SK-N-SH treated with all-trans-retinoic acid at 6 μM for 48 hours (cell line): ENCODE measurements around the gene TLN1.

Experiments
- ATAC-seq: fragments of 200-7000 bp; cut with Tn5 transposase; 3 replicates; pipeline ENCODE4 v1.9.1; 2020; ENCODE audit warnings: mild to moderate bottlenecking, moderate library complexity
- ARNTL ChIP-seq: fragments of 450-650 bp; formaldehyde crosslinking; IDR thresholded peaks from 2 replicates; pipeline ENCODE4 v1.5.0; 2020; ENCODE audit warnings: low read depth, mild to moderate bottlenecking, moderate library complexity, borderline replicate concordance
- BACH2 ChIP-seq: fragments of 250-450 bp; sonication (Bioruptor Pico); IDR thresholded peaks from 2 replicates; pipeline ENCODE4 v1.9.0; 2021; ENCODE audit warnings: mild to moderate bottlenecking, borderline replicate concordance
- CSDC2 ChIP-seq: fragments of 250-450 bp; sonication (Bioruptor Pico); IDR thresholded peaks from 2 replicates; pipeline ENCODE4 v1.5.0; 2020; ENCODE audit warnings: mild to moderate bottlenecking, moderate library complexity
- ESRRG ChIP-seq: fragments of 250-450 bp; sonication (Bioruptor Pico); IDR thresholded peaks from 2 replicates; pipeline ENCODE4 v1.6.1; 2021; ENCODE audit warnings: mild to moderate bottlenecking
- GLIS3 ChIP-seq: fragments of 250-450 bp; sonication (Bioruptor Pico); IDR thresholded peaks from 2 replicates; pipeline ENCODE4 v1.5.0; 2020; ENCODE audit warnings: mild to moderate bottlenecking, moderate library complexity
- ISL1 ChIP-seq: fragments of 250-450 bp; sonication (Bioruptor Pico); IDR thresholded peaks from 2 replicates; pipeline ENCODE4 v2.1.2; 2022; ENCODE audit warnings: mild to moderate bottlenecking, moderate library complexity
- OSR1 ChIP-seq: fragments of 250-450 bp; sonication (Bioruptor Pico); IDR thresholded peaks from 2 replicates; pipeline ENCODE4 v1.8.0; 2022; ENCODE audit warnings: moderate library complexity, mild to moderate bottlenecking, inconsistent platforms
- PPARA ChIP-seq: fragments of 250-450 bp; sonication (Bioruptor Pico); IDR thresholded peaks from 2 replicates; pipeline ENCODE4 v1.5.0; 2020; ENCODE audit warnings: mild to moderate bottlenecking, borderline replicate concordance
- RARB ChIP-seq: fragments of 250-450 bp; sonication (Bioruptor Pico); IDR thresholded peaks from 2 replicates; pipeline ENCODE4 v1.8.0; 2021; ENCODE audit warnings: mild to moderate bottlenecking, moderate library complexity
- SNAI2 ChIP-seq: fragments of 250-450 bp; sonication (Bioruptor Pico); IDR thresholded peaks from 2 replicates; pipeline ENCODE4 v1.5.0; 2020; ENCODE audit warnings: mild to moderate bottlenecking, moderate library complexity
- TCF4 ChIP-seq: fragments of 250-450 bp; sonication (Bioruptor Pico); IDR thresholded peaks from 2 replicates; pipeline ENCODE4 v1.8.0; 2021; ENCODE audit warnings: mild to moderate bottlenecking, moderate library complexity, borderline replicate concordance
- TOX ChIP-seq: fragments of 250-450 bp; sonication (Bioruptor Pico); IDR thresholded peaks from 2 replicates; pipeline ENCODE4 v1.8.0; 2021; ENCODE audit warnings: mild to moderate bottlenecking, moderate library complexity, borderline replicate concordance
- ZC3H10 ChIP-seq: fragments of 250-450 bp; sonication (Bioruptor Pico); IDR thresholded peaks from 2 replicates; pipeline ENCODE4 v1.5.1; 2021; ENCODE audit warnings: mild to moderate bottlenecking, moderate library complexity
- ZFP3 ChIP-seq: fragments of 250-450 bp; sonication (Bioruptor Pico); IDR thresholded peaks from 2 replicates; pipeline ENCODE4 v1.5.0; 2020; ENCODE audit warnings: mild to moderate bottlenecking, moderate library complexity
- ZNF565 ChIP-seq: fragments of 450-650 bp; formaldehyde crosslinking; conservative IDR thresholded peaks from 2 replicates; pipeline ENCODE4 v1.5.0; 2020; ENCODE audit warnings: low read depth, mild to moderate bottlenecking, moderate library complexity
- ZNF8 ChIP-seq: fragments of 450-650 bp; formaldehyde crosslinking; IDR thresholded peaks from 2 replicates; pipeline ENCODE4 v1.5.0; 2020; ENCODE audit warnings: mild to moderate bottlenecking, moderate library complexity
- TF ChIP-seq, protein P1 (sequence below): fragments of 250-450 bp; sonication (Bioruptor Pico); IDR thresholded peaks from 2 replicates; pipeline ENCODE4 v1.5.0; 2020; ENCODE audit warnings: mild to moderate bottlenecking, moderate library complexity
- TF ChIP-seq, protein P2 (sequence below): fragments of 250-450 bp; sonication (Bioruptor Pico); IDR thresholded peaks from 2 replicates; pipeline ENCODE4 v1.8.0; 2021; ENCODE audit warnings: low read depth, mild to moderate bottlenecking, moderate library complexity, borderline replicate concordance
- TF ChIP-seq, protein P3 (sequence below): fragments of 250-450 bp; sonication (Bioruptor Pico); IDR thresholded peaks from 2 replicates; pipeline ENCODE4 v1.5.1; 2021; ENCODE audit warnings: mild to moderate bottlenecking, moderate library complexity
- TF ChIP-seq, protein P4 (sequence below): fragments of 250-450 bp; sonication (Bioruptor Pico); IDR thresholded peaks from 2 replicates; pipeline ENCODE4 v1.8.0; 2020; ENCODE audit warnings: mild to moderate bottlenecking, moderate library complexity, borderline replicate concordance

The TLN1 gene

DNA sequence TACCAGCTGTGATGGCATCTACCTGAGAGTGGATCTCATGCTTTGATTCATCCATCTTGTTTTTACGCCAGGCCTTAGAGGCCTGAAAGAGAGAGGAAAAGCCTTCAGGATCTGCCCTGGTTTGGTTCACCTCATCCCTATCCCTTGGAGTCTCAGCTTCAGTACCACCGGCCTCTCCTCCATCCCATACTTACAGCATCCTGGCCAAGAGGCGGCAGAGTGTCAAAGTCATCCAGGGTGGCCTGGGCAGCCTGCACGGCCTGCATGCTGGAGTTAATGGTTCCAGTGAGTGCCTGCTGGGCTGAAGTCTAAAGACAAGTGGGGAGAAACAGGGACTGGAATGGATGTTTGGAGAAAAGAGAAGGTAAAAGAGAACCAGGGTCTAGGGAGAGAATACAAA, 12.4 kb downstream of the TLN1 start:
- no peak for ATAC-seq
- TF ChIP-seq RARB (CRISPR knock-in tag) (no peak), ARNTL (CRISPR knock-in tag) (no peak), ZNF565 (no peak), GLIS3 (CRISPR knock-in tag) (no peak), ZC3H10 (CRISPR knock-in tag) (no peak), BACH2 (CRISPR knock-in tag) (no peak), ESRRG (CRISPR knock-in tag) (no peak), ISL1 (no peak), ZFP3 (no peak)
- TF ChIP-seq, protein P1, sequence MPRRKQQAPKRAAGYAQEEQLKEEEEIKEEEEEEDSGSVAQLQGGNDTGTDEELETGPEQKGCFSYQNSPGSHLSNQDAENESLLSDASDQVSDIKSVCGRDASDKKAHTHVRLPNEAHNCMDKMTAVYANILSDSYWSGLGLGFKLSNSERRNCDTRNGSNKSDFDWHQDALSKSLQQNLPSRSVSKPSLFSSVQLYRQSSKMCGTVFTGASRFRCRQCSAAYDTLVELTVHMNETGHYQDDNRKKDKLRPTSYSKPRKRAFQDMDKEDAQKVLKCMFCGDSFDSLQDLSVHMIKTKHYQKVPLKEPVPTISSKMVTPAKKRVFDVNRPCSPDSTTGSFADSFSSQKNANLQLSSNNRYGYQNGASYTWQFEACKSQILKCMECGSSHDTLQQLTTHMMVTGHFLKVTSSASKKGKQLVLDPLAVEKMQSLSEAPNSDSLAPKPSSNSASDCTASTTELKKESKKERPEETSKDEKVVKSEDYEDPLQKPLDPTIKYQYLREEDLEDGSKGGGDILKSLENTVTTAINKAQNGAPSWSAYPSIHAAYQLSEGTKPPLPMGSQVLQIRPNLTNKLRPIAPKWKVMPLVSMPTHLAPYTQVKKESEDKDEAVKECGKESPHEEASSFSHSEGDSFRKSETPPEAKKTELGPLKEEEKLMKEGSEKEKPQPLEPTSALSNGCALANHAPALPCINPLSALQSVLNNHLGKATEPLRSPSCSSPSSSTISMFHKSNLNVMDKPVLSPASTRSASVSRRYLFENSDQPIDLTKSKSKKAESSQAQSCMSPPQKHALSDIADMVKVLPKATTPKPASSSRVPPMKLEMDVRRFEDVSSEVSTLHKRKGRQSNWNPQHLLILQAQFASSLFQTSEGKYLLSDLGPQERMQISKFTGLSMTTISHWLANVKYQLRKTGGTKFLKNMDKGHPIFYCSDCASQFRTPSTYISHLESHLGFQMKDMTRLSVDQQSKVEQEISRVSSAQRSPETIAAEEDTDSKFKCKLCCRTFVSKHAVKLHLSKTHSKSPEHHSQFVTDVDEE (CRISPR knock-in tag): no peak
- TF ChIP-seq, protein P2, sequence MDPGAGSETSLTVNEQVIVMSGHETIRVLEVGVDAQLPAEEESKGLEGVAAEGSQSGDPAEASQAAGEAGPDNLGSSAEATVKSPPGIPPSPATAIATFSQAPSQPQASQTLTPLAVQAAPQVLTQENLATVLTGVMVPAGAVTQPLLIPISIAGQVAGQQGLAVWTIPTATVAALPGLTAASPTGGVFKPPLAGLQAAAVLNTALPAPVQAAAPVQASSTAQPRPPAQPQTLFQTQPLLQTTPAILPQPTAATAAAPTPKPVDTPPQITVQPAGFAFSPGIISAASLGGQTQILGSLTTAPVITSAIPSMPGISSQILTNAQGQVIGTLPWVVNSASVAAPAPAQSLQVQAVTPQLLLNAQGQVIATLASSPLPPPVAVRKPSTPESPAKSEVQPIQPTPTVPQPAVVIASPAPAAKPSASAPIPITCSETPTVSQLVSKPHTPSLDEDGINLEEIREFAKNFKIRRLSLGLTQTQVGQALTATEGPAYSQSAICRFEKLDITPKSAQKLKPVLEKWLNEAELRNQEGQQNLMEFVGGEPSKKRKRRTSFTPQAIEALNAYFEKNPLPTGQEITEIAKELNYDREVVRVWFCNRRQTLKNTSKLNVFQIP: no peak

DNA sequence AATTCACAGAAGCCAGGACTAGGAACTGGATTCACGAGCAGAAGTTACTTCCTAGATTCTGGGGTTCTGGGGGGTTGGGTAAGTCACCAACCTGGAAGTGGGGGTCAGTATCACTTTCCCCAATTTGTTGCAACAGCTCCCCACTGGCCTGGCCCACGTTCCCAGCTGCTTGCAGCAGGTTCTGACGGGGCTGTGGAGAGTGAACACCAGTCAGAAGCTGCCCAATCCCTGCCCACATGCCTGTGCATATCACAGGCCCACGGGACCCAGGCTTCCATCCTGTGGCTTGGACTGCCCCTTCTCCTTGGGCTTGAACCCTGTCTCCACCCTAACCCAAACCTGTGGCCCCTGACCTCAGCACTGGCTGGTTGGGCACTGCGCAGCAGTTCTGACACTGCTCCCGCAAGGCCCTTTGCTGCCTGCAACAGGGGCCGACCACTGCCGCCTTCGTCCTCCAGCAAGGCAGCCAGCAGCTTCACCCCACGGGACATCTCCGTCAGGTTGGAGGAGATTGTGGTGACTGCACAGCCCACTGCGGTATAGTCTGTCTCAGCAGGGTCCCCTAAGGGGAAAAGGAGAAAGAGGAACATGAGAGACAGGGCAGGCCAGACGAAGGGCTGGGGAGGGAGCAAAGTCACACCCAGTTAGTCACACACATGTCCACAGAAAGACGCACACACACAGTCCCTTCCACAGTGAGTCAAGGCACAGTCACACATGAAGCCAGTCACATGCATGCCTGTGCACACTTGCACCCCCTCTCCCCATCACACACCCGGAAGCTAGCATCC, 13.1 kb downstream of the TLN1 start:
- no peak for ATAC-seq
- TF ChIP-seq, protein P3, sequence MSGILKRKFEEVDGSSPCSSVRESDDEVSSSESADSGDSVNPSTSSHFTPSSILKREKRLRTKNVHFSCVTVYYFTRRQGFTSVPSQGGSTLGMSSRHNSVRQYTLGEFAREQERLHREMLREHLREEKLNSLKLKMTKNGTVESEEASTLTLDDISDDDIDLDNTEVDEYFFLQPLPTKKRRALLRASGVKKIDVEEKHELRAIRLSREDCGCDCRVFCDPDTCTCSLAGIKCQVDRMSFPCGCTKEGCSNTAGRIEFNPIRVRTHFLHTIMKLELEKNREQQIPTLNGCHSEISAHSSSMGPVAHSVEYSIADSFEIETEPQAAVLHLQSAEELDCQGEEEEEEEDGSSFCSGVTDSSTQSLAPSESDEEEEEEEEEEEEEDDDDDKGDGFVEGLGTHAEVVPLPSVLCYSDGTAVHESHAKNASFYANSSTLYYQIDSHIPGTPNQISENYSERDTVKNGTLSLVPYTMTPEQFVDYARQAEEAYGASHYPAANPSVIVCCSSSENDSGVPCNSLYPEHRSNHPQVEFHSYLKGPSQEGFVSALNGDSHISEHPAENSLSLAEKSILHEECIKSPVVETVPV (CRISPR knock-in tag): no peak
- TF ChIP-seq ZNF565 (no peak), CSDC2 (CRISPR knock-in tag) (no peak), PPARA (CRISPR knock-in tag) (no peak), OSR1 (no peak), RARB (CRISPR knock-in tag) (no peak), ESRRG (CRISPR knock-in tag) (no peak), ZC3H10 (CRISPR knock-in tag) (no peak), TCF4 (CRISPR knock-in tag) (no peak)

DNA sequence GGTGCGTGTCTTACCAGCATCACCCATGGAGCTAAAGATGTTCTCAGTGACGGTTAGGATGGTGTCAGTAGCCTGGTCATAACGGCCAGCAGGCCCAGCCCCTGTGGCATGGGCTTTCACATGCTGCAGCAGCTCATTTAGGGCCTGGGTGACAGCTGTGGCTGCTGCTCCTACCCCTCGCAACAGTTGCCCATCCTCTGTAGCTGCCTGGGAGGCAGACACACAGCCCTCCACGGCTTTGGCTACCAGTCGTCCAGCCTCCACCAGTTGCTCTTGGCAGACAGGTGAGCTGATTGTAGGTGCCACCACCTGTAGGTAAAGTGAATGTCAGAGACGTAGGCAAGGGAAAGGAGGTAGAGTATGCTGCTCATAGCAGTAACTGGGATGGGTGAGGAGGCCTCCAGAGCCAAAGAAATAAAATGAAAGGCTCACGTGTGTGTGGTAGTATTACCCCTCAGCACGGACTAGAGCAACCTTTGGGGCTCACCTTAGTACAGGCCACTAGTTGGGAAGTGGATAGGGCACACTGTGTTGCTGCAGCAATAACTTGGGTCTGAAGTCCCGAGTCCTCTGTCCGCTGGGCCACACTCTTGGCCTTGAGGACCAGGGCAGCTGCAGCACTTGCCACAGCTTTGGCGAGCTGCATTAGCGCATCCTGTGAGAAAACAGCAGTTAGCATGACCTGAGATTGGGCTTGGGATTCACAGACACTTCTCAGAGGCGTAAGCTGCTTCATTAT, 14.7 kb downstream of the TLN1 start:
- TF ChIP-seq, protein P4, sequence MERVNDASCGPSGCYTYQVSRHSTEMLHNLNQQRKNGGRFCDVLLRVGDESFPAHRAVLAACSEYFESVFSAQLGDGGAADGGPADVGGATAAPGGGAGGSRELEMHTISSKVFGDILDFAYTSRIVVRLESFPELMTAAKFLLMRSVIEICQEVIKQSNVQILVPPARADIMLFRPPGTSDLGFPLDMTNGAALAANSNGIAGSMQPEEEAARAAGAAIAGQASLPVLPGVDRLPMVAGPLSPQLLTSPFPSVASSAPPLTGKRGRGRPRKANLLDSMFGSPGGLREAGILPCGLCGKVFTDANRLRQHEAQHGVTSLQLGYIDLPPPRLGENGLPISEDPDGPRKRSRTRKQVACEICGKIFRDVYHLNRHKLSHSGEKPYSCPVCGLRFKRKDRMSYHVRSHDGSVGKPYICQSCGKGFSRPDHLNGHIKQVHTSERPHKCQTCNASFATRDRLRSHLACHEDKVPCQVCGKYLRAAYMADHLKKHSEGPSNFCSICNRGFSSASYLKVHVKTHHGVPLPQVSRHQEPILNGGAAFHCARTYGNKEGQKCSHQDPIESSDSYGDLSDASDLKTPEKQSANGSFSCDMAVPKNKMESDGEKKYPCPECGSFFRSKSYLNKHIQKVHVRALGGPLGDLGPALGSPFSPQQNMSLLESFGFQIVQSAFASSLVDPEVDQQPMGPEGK: no peak
- TF ChIP-seq PPARA (CRISPR knock-in tag) (no peak), ZNF8 (CRISPR knock-in tag) (no peak), ZNF565 (no peak), SNAI2 (CRISPR knock-in tag) (no peak), CSDC2 (CRISPR knock-in tag) (no peak), ZC3H10 (CRISPR knock-in tag) (no peak), ISL1 (no peak), TOX (no peak), TCF4 (CRISPR knock-in tag) (no peak), GLIS3 (CRISPR knock-in tag) (no peak)
- TF ChIP-seq, protein P3 (CRISPR knock-in tag): no peak
- no peak for ATAC-seq
